Left colon (tissue), 2 donors: ENCODE data around the gene GLT8D2. TPM values are rescaled to one million over a fixed set of nuclear protein-coding genes. Genes with fewer than 3 reads are reported as not detected.

ENCODE experiments used
- ATAC-seq: fragments of 200-7000 bp; cut with Tn5 transposase; one replicate; pipeline ENCODE4 v1.9.1; 2020; ENCODE audit warnings: mild to moderate bottlenecking, moderate library complexity
- DNase-seq, 2 donors: peaks; one replicate each; pipeline ENCODE4 v3.0.0-alpha.2; 2020
- intact Hi-C, 2 donors: fragments of 100-400 bp; cut with DNase I in 1 of 2; cut with micrococcal nuclease in 1 of 2; formaldehyde crosslinking; loops; one replicate each; pipeline versions ENCODE4 v1.11.2 to v1.14.0; 2022; cut with DNase I, micrococcal nuclease
- long read RNA-seq: library from polyadenylated mRNA; unstranded; transcript quantifications from one replicate; pipeline ENCODE4 v2.0.0, GENCODE V29; 2021
- total RNA-seq, 2 donors: library from RNA; stranded (reverse); fragmentation: NEBNext Ultra II Directional; extraction: Animal tissue kit (Norgen Biotek cat#: 25700); gene quantifications; one replicate each; pipeline ENCODE4 v1.2.1, GENCODE V29; 2021
- donor health status: DM: no; HTN: no; CAD: no.
- donor health status: DM: yes; HTN: yes; CAD: no.

The GLT8D2 gene
- 1 to 10 TPM; 1.9 to 5.0 TPM for total RNA-seq
- long read RNA-seq, partial matches to known transcripts: 1 of 2 reads
- long read RNA-seq, other reads (novel, unspliced or antisense): 0 of 2 reads

GRCh38 chr12:104049903-104050356 lies at the start of gene GLT8D2:
Gene GLT8D2, minus strand, starts transcription at chr12:104050187. Its CDS starts 30,539 bp downstream, at chr12:104019648.
- ATAC-seq: peak; percentile 51
- intact Hi-C loops: no loop called here
- DNase-seq: peak; percentile 32 to 40

GRCh38 chr12:104097954-104098353 lies 48.0 kb upstream of the GLT8D2 start:
- intact Hi-C loops: no loop called here
- no peak for DNase-seq
- no peak for ATAC-seq

GRCh38 chr12:104095289-104095688 lies 45.3 kb upstream of the GLT8D2 start:
- DNase-seq (no peak), ATAC-seq (no peak)
- intact Hi-C loops: no loop called here

GRCh38 chr12:104094284-104094683 lies 44.3 kb upstream of the GLT8D2 start:
- DNase-seq (no peak), ATAC-seq (no peak)
- intact Hi-C loops: no loop called here

GRCh38 chr12:104091136-104091535 lies 41.1 kb upstream of the GLT8D2 start:
- ATAC-seq (no peak), DNase-seq (no peak)
- intact Hi-C loops: no loop called here

GRCh38 chr12:104090685-104091084 lies 40.7 kb upstream of the GLT8D2 start:
- intact Hi-C loops: no loop called here
- ATAC-seq: no peak

GRCh38 chr12:104083769-104084475 lies 33.9 kb upstream of the GLT8D2 start:
- intact Hi-C loops: no loop called here
- no peak for DNase-seq

More at GRCh38 chr12:104090685-104091084, 40.7 kb upstream of the GLT8D2 start:
- DNase-seq: no peak

GRCh38 chr12:104080764-104081163 lies 30.8 kb upstream of the GLT8D2 start:
- DNase-seq (no peak), ATAC-seq (no peak)
- intact Hi-C loops: no loop called here

More at GRCh38 chr12:104083769-104084475, 33.9 kb upstream of the GLT8D2 start:
- ATAC-seq: no peak

- DNase-seq (no peak), ATAC-seq (no peak)
- intact Hi-C loops: no loop called here
Observed at GRCh38 chr12:104079024-104079423, 29.0 kb upstream of the GLT8D2 start.

- no peak for ATAC-seq
- no peak for DNase-seq
- intact Hi-C loops: no loop called here
Observed at GRCh38 chr12:104073699-104074098, 23.7 kb upstream of the GLT8D2 start.

GRCh38 chr12:104072099-104072498 lies 22.1 kb upstream of the GLT8D2 start:
- no peak for DNase-seq
- no peak for ATAC-seq
- intact Hi-C loops: no loop called here

GRCh38 chr12:104064842-104065427 lies 14.9 kb upstream of the GLT8D2 start:
- intact Hi-C loops: loop anchor here in 1 of 2 donors (10.0 kb wide), 1 partner anchor 100 kb away; the partner anchor contains the start of gene TDG
- DNase-seq (peak; percentile 23 to 28), ATAC-seq (peak; percentile 9)

GRCh38 chr12:104064031-104064841 lies 14.2 kb upstream of the GLT8D2 start, which contains the start of gene HCFC2:
Gene HCFC2, plus strand, starts transcription at chr12:104064531. Its CDS starts 30 bp downstream, at chr12:104064561.
- ATAC-seq (peak; percentile 98), DNase-seq (peak; percentile 92 to 94)
- intact Hi-C loops: loop anchor here in 1 of 2 donors (10.0 kb wide), 1 partner anchor 99 kb away; the partner anchor contains the start of gene TDG

GRCh38 chr12:104063712-104064030 lies 13.7 kb upstream of the GLT8D2 start:
- DNase-seq: no peak
- intact Hi-C loops: loop anchor here in 1 of 2 donors (10.0 kb wide), 1 partner anchor 99 kb away; the partner anchor contains the start of gene TDG
- peak; percentile 27 for ATAC-seq

GRCh38 chr12:104060791-104061190 lies 10.8 kb upstream of the GLT8D2 start:
- intact Hi-C loops: loop anchor here in 1 of 2 donors (10.0 kb wide), 1 partner anchor 96 kb away; the partner anchor contains the start of gene TDG
- DNase-seq (no peak), ATAC-seq (no peak)

- intact Hi-C loops: loop anchor here in 1 of 2 donors (10.0 kb wide), 1 partner anchor 95 kb away; the partner anchor contains the start of gene TDG
- ATAC-seq: no peak
- no peak for DNase-seq
Observed at GRCh38 chr12:104059963-104060362, 10.0 kb upstream of the GLT8D2 start.

GRCh38 chr12:104058802-104059201 lies 8.8 kb upstream of the GLT8D2 start:
- intact Hi-C loops: no loop called here
- ATAC-seq (no peak), DNase-seq (no peak)

GRCh38 chr12:104057771-104058197 lies 7.8 kb upstream of the GLT8D2 start:
- peak; percentile 20 for ATAC-seq
- intact Hi-C loops: no loop called here
- no peak for DNase-seq

GRCh38 chr12:104056419-104056972 lies 6.5 kb upstream of the GLT8D2 start:
- intact Hi-C loops: no loop called here
- ATAC-seq (peak; percentile 48), DNase-seq (no peak)
